Measurements from ENCODE around the gene OTOGL. TPM values are rescaled to one million over a fixed set of nuclear protein-coding genes. Genes with fewer than 3 reads are reported as not detected.

The OTOGL gene
- polyA plus RNA-seq, 2 of the 4 experiments (the other 2 are of a cell fraction) = 0.04 TPM; not detected in 1

- TF ChIP-seq BHLHE40 (IDR thresholded peaks at IDR 0.05; ENCODE audit: low read depth, low read length) (no peak), PBX3 (IDR thresholded peaks at IDR 0.05) (no peak)
Measured at GRCh38 chr12:80100591-80100990, 1.3 kb downstream of the OTOGL start (continued).

GRCh38 chr12:80101126-80101525 lies 1.8 kb downstream of the OTOGL start:
- no peak overlapping the region for H3K4me3 ChIP-seq
- ChIA-PET POLR2A (no interaction called here), CTCF (no interaction called here)
- no peak overlapping the region for H3K27ac ChIP-seq
- ATAC-seq (no peak), DNase-seq (ENCODE audit: low read depth in 1 of 2, low spot score in 1 of 2) (no peak), FAIRE-seq (no peak)
- TF ChIP-seq MYC (IDR thresholded peaks at IDR 0.05; ENCODE audit: borderline replicate concordance, low read length) (no peak), GATA3 (IDR thresholded peaks at IDR 0.05; ENCODE audit: borderline replicate concordance) (no peak), FOSL2 (IDR thresholded peaks at IDR 0.05) (no peak), FOSL2 (CRISPR knock-in tag; IDR thresholded peaks at IDR 0.05) (no peak), HEYL (CRISPR knock-in tag; IDR thresholded peaks at IDR 0.05) (no peak), HMGXB4 (CRISPR knock-in tag; IDR thresholded peaks at IDR 0.05; ENCODE audit: borderline replicate concordance) (no peak), HOXB13 (CRISPR knock-in tag; IDR thresholded peaks at IDR 0.05; ENCODE audit: low read depth) (no peak), BCL3 (IDR thresholded peaks at IDR 0.05) (no peak)
- no peaks in the 10 kb centered on the region for H3K4me1 ChIP-seq
- WGBS (ENCODE audit: missing lambda C conversion rate) = 80% methylated on average over 2 of the region's 2 CpGs
- no peak overlapping the region for H3K4me2 ChIP-seq
- no peaks in the 10 kb centered on the region for H3K9me3 ChIP-seq

- Histone ChIP-seq H3K4me3 (no peak overlapping the region), H3K9me3 (no peaks in the 10 kb centered on the region), H3K4me1 (no peaks in the 10 kb centered on the region), H3K27ac (no peak overlapping the region), H3K4me2 (no peak overlapping the region)
- DNase-seq (ENCODE audit: low read depth in 1 of 2, low spot score in 1 of 2) = no peak
- CTCF ChIA-PET = no interaction called here
- 60% methylated on average over 5 of the region's 5 CpGs for whole genome bisulfite sequencing (ENCODE audit: missing lambda C conversion rate)
- FAIRE-seq = no peak
- no peak for ATAC-seq
- POLR2A ChIA-PET = no interaction called here
- no peak for TF ChIP-seq MYC (IDR thresholded peaks at IDR 0.05; ENCODE audit: borderline replicate concordance, low read length)
- no peak for TF ChIP-seq MAZ (IDR thresholded peaks at IDR 0.05; ENCODE audit: borderline replicate concordance, low read depth, low read length)
- no peak for TF ChIP-seq USF2 (IDR thresholded peaks at IDR 0.05)
- TF ChIP-seq RNF2 (IDR thresholded peaks at IDR 0.05; ENCODE audit: borderline replicate concordance, low read depth) = no peak
- TF ChIP-seq CBX8 (IDR thresholded peaks at IDR 0.05) = no peak
- TF ChIP-seq TP53 (CRISPR knock-in tag; IDR thresholded peaks at IDR 0.05) = no peak
- TF ChIP-seq ZSCAN20 (CRISPR knock-in tag; IDR thresholded peaks at IDR 0.05) = no peak
- no peak for TF ChIP-seq CBX2 (IDR thresholded peaks at IDR 0.05; ENCODE audit: borderline replicate concordance, low read depth)
- no peak for TF ChIP-seq GATA3 (IDR thresholded peaks at IDR 0.05; ENCODE audit: borderline replicate concordance)
- TF ChIP-seq EHMT2 (IDR thresholded peaks at IDR 0.05; ENCODE audit: low read depth) = no peak
- TF ChIP-seq TFCP2L1 (CRISPR knock-in tag; IDR thresholded peaks at IDR 0.05) = no peak
- TF ChIP-seq ATOH8 (CRISPR knock-in tag; IDR thresholded peaks at IDR 0.05; ENCODE audit: low read depth) = no peak
- TF ChIP-seq ZFP36 (IDR thresholded peaks at IDR 0.05; ENCODE audit: borderline replicate concordance, partially characterized antibody) = no peak
- no peak for TF ChIP-seq JUN (IDR thresholded peaks at IDR 0.05)
- TF ChIP-seq RAD21 (conservative IDR thresholded peaks at IDR 0.05 in 1 of 2, IDR thresholded peaks at IDR 0.05 in 1 of 2) = no peak
- no peak for TF ChIP-seq SREBF2 (IDR thresholded peaks at IDR 0.05)
Measured at GRCh38 chr12:80107221-80107620, 7.9 kb downstream of the OTOGL start.
